GM18909 (cell line): ENCODE results near the gene SWAP70.

Experiments used
- ATAC-seq: cut with Tn5 transposase; IDR thresholded peaks from one replicate; pipeline ENCODE4 v1.9.1; 2021; ENCODE audit warnings: mild to moderate bottlenecking; ENCODE audit not compliant: unreplicated experiment, poor library complexity

The SWAP70 gene

DNA sequence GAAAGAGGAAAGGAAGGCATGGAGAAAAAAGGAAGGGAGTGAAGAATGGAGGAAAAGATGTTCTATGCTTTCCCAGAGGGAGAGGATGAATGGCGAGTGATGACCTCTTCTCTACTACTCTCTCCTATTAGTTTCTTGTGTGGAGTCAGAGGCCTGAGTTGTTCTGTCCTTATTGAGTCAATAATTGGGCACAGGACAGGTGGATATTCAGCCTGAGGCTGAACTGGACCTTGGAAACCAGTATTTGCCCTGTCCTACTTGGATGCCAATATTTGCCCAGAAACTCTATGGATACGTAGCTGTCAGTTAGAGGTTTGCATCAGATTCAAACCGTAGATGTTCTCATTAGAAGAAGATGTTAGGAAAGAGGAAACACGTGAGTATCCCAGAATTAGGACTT lies 17.6 kb upstream of the SWAP70 start:
- no peak for ATAC-seq

DNA sequence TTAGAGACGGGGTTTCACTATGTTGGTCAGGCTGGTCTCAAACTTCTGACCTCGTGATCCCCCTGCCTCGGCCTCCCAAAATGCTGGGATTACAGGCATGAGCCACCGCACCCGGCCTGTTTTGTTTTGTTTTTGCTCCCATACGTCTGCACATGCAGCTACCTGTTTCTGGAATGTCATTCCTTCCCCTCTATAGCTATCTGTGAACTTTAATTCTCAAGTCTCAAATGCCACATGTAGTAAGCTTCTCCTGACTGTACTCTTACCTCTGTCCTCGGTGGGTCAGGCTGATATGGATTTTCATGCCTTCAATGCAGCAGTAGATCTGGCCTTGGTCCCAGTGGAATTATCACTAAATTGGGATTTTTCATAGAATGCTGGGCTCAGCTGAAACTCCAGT lies 12.4 kb upstream of the SWAP70 start:
- no peak for ATAC-seq

DNA sequence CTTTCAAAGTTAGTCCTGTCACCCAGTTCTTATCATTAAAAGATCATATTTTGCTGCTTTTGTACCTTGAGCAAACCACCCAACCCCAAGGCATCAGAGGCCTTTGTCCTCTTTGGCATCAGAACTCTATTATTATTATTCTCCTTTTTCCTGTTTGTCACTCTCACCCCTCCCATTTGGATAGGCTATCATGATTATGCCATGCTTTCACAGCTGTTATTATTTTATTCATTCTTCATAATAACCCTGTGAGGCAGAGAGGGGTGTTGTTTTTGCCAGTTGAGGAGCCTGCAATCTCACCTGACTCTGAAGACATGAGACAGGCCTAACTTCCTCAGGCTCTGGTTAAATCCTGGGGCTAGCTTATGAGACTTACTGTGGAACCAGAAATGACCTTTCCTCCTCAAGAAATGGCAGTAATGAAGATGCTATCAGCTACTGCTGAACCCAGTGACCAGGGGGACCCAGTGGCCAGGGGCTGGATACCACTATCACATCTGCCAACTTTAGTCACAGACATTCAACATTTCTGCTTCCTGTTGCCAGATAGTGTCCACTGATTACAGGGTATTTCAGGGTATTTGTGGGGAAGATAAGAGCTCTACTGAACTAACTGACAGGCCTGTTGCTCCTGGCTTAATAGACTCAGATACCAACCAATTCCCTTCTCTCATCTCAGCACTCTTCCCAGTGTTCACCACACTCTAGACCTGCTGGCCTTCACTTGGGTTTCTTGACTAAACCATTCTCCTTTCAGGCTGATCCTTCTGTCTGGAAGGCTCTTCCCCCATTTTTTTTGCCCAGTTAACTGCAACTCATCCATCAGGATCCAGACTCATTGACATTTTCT lies 11.8 kb upstream of the SWAP70 start:
- ATAC-seq: no peak

DNA sequence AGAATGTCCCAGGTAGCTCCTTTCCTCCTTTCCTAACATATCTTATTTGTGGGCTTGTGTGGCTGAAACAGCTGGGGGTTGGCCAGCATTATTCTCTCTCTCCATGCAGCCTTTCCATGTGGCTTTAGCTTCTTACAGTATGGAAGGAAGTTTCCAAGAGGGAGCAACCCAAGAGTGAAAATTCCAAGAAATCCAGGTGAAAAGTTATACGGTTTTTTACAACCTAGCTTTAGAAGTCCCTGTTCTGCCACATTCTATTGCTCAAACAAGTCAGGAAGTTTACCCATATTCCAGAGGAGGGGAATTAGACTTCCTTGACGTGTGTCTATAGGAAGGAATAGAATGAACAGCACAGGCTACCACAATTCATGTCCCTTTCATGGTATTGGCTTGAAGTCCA lies 10.0 kb upstream of the SWAP70 start:
- ATAC-seq: no peak

DNA sequence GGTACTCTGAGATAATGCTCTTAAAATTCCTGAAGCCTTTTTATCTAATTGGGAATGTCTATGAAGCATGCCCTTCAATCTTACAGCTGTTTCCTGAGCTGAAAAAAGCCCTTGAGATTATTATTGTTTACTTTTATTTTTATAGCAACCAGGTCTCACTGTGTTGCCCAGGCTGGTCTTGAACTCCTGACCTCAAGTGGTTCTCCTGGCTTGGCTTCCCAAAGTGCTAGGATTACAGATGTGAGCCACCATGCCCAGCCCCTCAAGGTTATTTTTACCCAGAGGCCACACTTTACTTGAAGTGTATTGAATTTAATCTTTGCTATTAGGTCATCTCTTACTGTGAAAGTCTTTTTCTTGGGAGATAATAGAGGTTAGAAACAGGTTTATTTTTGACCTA lies 7.0 kb upstream of the SWAP70 start:
- ATAC-seq: no peak

DNA sequence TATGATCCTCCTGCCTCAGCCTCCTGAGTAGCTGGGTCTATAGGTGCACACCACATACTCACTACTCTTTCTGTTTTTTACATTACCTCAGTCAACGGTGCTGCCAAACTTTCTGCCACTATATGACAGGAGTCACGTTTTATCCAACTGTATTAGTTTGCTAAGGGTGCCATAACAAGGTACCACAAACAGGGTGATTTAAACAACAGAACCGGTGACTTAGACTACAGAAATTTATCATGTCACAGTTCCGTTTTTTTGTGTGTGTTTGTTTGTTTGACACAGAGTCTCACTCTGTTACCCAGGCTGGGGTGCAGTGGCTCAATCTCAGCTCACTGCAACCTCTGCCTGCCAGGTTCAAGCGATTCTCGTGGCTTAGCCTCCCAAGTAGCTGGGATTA lies 6.3 kb upstream of the SWAP70 start:
- ATAC-seq: no peak

DNA sequence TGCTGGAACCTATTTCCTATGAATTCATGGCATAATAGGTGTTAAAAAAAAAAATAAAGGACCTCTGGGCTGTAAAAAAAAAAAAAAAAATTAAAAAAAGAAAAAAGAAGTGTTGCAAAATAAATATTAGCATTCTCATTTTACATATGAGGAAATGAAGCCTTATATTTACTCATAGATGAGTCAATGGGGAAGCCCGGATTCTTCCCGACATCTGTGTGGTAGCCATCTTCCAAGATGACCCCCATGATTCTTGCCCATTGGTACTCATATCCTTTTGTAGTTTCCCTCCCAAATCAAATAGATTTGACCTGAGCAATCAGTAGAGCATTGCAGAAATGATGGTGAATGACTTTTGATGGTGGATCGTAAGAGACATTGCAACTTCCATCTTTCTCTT lies 3.0 kb upstream of the SWAP70 start:
- ATAC-seq: no peak

DNA sequence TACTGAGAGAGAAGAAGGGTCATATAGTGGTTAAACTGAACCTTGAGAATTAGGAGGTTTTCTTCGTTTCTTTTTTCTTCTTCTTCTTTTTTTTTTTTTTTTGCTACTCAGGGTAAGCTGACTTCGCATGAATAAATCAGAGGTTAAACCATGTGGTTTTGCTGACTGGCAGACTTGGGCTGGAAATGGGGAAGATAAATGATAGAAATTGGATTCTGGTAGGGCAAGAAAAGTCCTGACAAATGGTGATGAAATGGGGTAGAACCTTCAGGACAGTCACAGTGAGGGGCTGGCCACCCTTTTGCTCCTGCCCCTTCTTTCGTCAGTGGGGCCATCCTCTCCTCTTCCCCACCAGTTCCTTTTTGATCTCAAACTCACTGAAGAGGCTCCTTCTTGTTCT lies 1.6 kb upstream of the SWAP70 start:
- no peak for ATAC-seq

DNA sequence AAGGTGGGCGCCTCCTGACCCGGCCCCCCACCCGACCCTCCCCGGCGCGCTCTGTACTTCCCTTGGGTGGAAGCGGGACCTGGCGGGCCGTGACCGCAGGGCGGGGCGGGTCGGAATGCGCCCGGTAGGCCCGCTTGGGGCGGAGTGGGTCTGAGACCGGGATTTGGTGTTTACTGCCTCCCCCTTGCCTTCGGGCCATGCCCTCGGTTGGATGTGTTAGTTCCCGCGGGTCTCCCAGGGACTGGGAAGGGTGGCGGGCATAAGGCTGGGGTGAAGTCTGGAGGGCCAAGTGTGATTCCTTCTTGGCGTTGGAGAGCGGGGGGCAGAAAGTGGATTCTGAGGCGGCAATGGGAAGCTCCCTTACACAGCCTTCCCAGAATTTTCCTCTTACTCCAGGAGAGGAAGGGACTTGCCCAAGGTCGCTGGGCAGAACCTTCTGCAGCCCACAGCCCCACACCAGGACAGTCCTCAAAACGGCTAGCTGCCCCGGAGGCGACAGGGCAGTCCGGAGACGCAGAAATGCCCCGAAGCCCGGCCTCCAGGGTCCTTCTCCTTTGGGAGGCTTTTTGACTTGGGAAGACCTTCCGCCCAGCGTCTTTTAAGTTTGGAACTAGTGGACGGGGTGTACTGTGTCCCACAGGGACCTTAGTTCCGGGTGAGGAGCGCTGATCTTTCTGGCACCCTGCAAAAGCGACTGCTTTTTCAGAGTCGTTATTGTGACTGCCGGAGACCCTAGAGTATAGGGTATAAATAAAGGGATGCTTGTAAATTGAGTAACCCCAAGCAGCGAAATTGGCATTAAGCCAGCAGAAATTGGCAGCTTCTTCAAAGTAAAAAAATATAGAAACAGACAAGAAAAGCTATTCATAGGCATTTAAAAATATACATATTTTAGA lies 647 bp downstream of the SWAP70 start:
- ATAC-seq: peak; percentile 50

DNA sequence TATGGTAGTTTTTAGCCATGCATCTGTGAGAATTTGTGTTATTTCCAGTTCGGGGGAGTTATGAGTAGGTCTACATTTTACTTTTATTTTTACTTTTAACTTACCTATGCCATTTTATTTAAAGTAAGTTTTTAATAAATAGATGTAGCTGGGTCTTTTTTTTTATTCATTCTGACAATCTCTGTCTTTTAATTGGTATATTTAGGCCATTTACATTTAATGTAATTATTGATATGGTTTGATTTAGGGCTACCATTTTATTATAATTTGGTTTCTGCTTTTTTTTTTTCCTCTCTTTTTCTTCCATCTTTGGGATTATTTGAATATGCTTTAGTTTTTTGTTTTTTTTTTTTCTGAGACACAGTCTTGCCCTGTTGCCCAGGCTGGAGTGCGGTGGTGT lies 1.9 kb downstream of the SWAP70 start:
- ATAC-seq: no peak

DNA sequence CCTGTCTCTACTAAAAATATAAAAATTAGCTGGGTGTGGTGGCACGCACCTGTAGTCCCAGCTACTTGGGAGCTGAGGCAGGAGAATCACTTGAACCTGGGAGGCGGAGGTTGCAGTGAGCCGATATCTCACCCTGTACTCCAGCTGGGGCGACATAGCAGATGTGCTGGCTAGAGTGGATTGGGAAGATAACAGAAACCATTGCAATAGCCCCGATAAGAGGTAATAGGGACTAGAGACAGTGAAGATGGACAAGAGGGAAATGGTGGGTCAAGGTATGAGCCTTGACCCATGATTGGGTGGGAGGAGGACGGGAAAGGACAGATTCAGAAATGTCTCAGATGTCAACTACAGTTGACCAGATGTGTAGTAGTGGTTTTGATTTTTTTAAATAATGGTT lies 6.1 kb downstream of the SWAP70 start:
- no peak for ATAC-seq

DNA sequence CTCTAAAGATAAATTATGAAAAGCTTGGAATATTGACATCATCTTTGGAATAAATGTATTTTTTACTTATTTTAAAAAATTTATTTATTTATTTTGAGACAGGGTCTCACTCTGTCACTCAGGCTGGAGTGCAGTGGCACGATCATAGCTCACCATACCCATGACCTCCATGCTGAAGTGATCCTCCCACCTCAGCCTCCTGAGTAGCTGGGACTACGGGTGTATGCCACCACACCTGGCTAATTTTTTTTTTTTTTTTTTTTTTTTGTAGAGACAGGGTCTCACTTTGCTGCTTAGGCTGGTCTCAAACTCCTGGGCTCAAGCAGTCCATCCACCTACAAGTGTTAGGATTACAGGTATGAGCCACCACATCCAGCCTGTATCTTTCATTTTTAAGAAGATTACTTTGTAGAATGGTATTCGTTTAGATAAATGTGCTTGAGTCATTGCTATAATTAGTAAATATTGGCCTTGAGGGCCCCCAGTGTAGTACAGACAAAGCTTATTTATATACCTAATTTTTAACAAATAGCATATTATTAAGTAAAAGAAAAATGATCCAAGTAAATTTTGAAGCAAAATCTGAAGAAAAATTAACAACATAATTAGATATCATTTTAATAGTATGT lies 8.5 kb downstream of the SWAP70 start:
- ATAC-seq: no peak

DNA sequence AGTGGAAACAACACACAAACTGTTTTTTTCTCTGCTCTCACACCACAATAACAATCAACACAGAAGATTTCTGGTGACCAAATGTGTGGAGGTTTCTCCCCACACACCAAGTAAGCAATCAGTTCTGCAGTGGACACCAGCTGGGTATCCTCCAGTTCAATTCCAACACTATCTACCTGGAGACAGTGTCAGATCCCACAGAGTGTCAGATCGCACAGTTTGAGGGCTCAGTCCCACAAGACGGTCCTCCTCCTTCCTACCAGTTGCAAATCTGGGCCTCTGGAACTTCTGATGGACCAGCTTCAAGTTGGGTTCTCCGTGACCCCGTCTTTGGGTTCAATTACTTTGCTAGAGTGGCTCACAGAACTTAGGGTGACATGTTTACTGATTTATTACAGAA lies 9.0 kb downstream of the SWAP70 start:
- no peak for ATAC-seq

DNA sequence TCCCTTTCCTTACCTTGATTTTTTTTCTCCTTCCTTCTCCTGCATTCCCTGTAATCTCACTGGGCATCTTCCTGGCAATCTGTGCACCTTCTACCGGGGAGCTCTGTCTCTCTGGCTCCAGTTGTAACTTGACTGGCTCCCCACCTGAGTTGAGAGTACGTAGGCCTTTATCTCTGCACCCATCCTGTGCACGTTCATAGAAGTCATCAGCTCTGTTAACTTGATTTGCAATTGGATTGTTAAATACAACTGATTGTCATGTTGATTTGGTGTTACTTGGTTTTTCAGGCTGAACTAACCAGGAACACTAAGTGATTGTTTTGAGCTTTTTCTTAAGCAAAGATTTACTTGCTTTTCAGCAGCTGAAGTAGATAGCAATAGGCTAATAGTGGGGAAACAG lies 11.8 kb downstream of the SWAP70 start:
- no peak for ATAC-seq

DNA sequence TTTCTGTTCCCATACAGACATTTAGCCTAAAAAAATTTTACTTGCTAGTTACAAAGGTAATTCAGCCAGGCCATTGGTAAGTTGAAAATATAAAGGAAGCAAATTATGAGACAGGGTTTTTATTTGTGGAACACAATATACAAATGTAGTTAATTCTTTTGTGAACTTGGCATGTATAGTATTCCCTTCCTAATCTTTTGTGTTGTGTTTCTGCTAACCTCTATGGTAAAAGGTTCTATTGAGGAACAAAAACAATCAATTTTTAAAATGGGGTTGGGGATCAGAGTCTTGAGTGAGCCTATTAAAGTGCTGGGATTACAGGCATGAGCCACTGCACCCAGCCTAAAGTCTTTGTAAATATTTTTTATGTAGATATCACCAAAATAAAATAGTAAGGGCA lies 14.1 kb downstream of the SWAP70 start:
- no peak for ATAC-seq

DNA sequence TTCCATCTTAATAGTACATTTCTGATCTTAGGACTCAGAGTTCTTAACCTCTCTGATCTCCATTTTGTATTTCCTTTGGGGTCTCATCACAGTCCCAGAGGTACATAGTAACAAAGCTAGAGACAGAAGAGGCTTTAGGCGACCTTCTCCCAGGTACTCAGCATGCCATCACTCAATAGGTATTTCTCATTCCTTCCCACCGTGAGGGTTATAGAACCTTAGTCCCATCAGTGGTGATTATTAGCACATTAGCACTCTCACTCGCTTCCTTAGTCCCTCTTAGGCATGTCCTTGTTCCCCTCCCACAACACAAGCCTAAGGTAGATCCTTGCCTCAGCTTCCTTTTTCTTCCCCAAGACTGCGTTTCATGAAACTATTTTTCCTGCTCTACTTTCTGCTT lies 14.7 kb downstream of the SWAP70 start:
- ATAC-seq: no peak

DNA sequence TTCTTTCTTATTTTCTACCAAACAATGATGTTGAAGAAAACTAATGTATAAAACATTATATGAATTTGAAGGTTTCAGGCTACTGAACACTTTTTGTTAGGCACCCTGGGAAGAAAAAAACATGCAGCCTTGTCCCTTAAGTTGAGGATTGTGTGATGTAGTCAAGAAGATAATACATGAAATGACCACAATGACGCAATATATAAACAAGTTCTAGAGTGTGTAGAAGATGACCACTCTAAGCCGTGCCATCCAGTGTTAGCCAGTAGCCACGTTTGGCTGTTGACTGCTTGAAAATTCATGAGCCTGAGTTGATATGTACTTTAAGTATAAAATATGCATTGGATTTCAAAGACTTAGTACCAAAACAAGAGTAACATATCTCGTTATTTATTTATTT lies 16.2 kb downstream of the SWAP70 start:
- ATAC-seq: no peak

DNA sequence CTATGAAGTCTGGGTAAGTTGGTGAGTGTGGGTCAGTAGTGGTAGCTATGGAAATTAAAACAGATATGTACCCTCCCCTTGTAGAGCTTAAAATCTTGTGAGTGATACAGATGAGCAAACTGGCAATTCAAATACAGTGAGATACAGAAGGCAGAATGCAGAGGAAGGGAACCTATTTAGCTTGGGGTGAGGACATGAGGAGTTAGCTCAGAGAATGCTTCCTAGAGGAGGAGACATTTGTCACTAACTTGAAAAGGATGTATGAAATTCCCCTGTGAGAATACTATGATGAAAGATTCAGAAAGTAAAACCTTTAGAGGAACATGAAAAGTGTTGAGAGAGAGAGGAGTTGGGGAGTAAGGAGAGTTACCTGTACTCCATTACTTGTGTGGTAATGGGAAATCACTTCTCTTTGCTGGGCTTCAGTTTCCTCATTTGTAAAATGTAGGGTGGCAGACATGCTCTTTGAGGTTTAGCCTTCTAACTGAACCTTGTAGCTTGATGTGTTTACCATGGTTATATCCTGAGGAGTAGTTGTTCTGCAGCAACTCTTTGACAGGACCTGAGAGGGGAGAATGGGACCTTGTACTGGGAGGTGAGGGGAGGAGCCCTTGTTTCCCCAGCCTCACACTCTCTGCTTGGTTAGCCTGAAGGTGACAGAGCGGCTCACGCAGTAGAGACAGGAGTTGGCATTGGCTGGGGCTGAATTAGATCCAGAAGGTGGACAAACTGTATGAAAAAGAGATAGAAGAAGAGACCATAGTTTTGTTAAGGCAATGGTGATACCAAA lies 17.9 kb downstream of the SWAP70 start:
- no peak for ATAC-seq

DNA sequence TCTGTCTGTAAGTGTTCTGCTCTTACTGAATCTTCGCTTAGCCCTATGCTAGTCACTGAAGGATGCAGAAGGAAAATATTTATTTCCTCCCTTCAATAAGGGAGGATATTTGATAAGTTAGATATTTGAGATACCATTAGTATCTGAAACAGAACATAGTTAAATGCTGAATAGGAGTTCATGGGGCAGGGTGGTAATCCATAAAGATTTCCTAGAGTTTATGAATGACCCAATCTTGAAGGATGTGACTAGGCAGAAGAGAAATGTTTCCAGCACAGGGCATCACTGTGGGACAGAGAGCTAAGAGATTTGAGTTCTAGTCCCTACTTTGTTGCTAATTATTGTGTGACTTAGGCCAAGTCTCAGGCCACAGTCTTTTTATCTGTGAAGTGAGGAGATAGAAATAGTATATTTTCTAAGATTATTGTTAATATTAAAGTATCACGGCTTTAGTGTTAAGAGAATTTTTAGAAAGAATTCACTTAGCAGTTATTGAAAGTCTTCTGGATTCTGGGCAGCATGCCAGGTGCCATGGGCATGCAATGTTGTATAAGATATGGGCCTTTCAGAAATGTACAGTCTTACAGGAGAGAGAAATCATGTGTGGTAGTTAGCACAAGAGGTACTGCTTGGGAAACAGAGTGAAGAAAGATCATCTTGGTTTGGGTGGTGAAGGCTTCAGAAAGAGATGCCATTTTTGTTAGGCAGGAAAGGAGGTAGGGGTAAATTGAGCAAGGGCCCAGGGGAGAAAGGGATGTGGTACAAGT lies 24.0 kb downstream of the SWAP70 start:
- no peak for ATAC-seq
